OCI-LY7 (cell line): Measurements from ENCODE around the gene PICALM.

Source experiments
- CTCF ChIP-seq: fragments of 200-600 bp; sonication (generic); conservative IDR thresholded peaks from 2 replicates; pipeline ENCODE4 v1.5.1; 2014; ENCODE audit warnings: mild to moderate bottlenecking, antibody characterized with exemption, low read length, moderate library complexity, mixed read lengths
- EZH2phosphoT487 ChIP-seq: fragments of 200-600 bp; sonication (generic); IDR thresholded peaks from 2 replicates; pipeline ENCODE4 v1.6.1; 2018; ENCODE audit warnings: low read depth, borderline replicate concordance, mild to moderate bottlenecking, mixed run types, antibody characterized with exemption, low read length, moderate library complexity, mixed read lengths

- TF ChIP-seq CTCF (no peak), EZH2phosphoT487 (no peak)
These were observed 66.5 kb downstream of the PICALM start for GRCh38 chr11:86002431-86002830.
